Measurements from ENCODE around the gene GPBAR1. TPM values are rescaled to one million over a fixed set of nuclear protein-coding genes. Genes with fewer than 3 reads are reported as not detected.

The GPBAR1 gene
- polyA plus RNA-seq, 1 donor: 3.9 TPM

- H3K27ac ChIP-seq (ENCODE audit: low read length): peak overlapping the region; percentile 99
- peaks cover 54% of the 10 kb centered on the region for H3K4me1 ChIP-seq (ENCODE audit: control insufficient read depth, insufficient read depth, low read length)
- WGBS (ENCODE audit: insufficient coverage, low lambda C conversion rate): no CpG with 5 or more reads among the region's 7 CpGs
- H3K36me3 ChIP-seq (ENCODE audit: control insufficient read depth, insufficient read depth, low read length): no peaks in the 10 kb centered on the region
- peak; percentile 88 to 96 for DNase-seq
- no peaks in the 10 kb centered on the region for H3K27me3 ChIP-seq (ENCODE audit: control insufficient read depth, insufficient read depth, low read length)
- H3K9me3 ChIP-seq (ENCODE audit: control insufficient read depth, low read depth, low read length): no peaks in the 10 kb centered on the region
- H3K4me3 ChIP-seq (ENCODE audit: low read length): no peak overlapping the region
Measured at GRCh38 chr2:218295029-218295428, 34.2 kb downstream of the GPBAR1 start.

GRCh38 chr2:218296200-218296599, 35.4 kb downstream of the GPBAR1 start:
- peaks cover 45% of the 10 kb centered on the region for H3K4me1 ChIP-seq (ENCODE audit: control insufficient read depth, insufficient read depth, low read length)
- no peak for DNase-seq

GRCh38 chr2:218296847-218297246, 36.0 kb downstream of the GPBAR1 start:
- Histone ChIP-seq H3K4me3 (ENCODE audit: low read length) (no peak overlapping the region), H3K27ac (ENCODE audit: low read length) (no peak overlapping the region), H3K4me1 (ENCODE audit: control insufficient read depth, insufficient read depth, low read length) (peaks cover 43% of the 10 kb centered on the region), H3K9me3 (ENCODE audit: control insufficient read depth, low read depth, low read length) (no peaks in the 10 kb centered on the region), H3K27me3 (ENCODE audit: control insufficient read depth, insufficient read depth, low read length) (no peaks in the 10 kb centered on the region), H3K36me3 (ENCODE audit: control insufficient read depth, insufficient read depth, low read length) (no peaks in the 10 kb centered on the region)
- no CpG with 5 or more reads among the region's 7 CpGs for WGBS (ENCODE audit: insufficient coverage, low lambda C conversion rate)
- DNase-seq: no peak

More at GRCh38 chr2:218296200-218296599, 35.4 kb downstream of the GPBAR1 start:
- Histone ChIP-seq H3K36me3 (ENCODE audit: control insufficient read depth, insufficient read depth, low read length) (no peaks in the 10 kb centered on the region), H3K9me3 (ENCODE audit: control insufficient read depth, low read depth, low read length) (no peaks in the 10 kb centered on the region), H3K27ac (ENCODE audit: low read length) (peak overlapping the region; percentile 99), H3K4me3 (ENCODE audit: low read length) (no peak overlapping the region), H3K27me3 (ENCODE audit: control insufficient read depth, insufficient read depth, low read length) (no peaks in the 10 kb centered on the region)
- no CpG with 5 or more reads among the region's 1 CpG for WGBS (ENCODE audit: insufficient coverage, low lambda C conversion rate)

GRCh38 chr2:218298314-218298875, 37.6 kb downstream of the GPBAR1 start:
- no peaks in the 10 kb centered on the region for H3K9me3 ChIP-seq (ENCODE audit: control insufficient read depth, low read depth, low read length)
- H3K27me3 ChIP-seq (ENCODE audit: control insufficient read depth, insufficient read depth, low read length): no peaks in the 10 kb centered on the region
- no peak overlapping the region for H3K27ac ChIP-seq (ENCODE audit: low read length)
- 86% methylated on average over 1 of the region's 6 CpGs for whole genome bisulfite sequencing (ENCODE audit: insufficient coverage, low lambda C conversion rate)
- no peaks in the 10 kb centered on the region for H3K36me3 ChIP-seq (ENCODE audit: control insufficient read depth, insufficient read depth, low read length)
- H3K4me1 ChIP-seq (ENCODE audit: control insufficient read depth, insufficient read depth, low read length): peaks cover 36% of the 10 kb centered on the region
- DNase-seq: no peak
- H3K4me3 ChIP-seq (ENCODE audit: low read length): no peak overlapping the region

- peak in 1 of 2 donors; percentile 6 for DNase-seq
- Histone ChIP-seq H3K36me3 (ENCODE audit: control insufficient read depth, insufficient read depth, low read length) (no peaks in the 10 kb centered on the region), H3K27me3 (ENCODE audit: control insufficient read depth, insufficient read depth, low read length) (no peaks in the 10 kb centered on the region), H3K4me1 (ENCODE audit: control insufficient read depth, insufficient read depth, low read length) (peaks cover 19% of the 10 kb centered on the region), H3K4me3 (ENCODE audit: low read length) (no peak overlapping the region), H3K27ac (ENCODE audit: low read length) (no peak overlapping the region), H3K9me3 (ENCODE audit: control insufficient read depth, low read depth, low read length) (no peaks in the 10 kb centered on the region)
- WGBS (ENCODE audit: insufficient coverage, low lambda C conversion rate): 100% methylated on average over 1 of the region's 4 CpGs
Measured at GRCh38 chr2:218300141-218300540, 39.3 kb downstream of the GPBAR1 start.

- Histone ChIP-seq H3K36me3 (ENCODE audit: control insufficient read depth, insufficient read depth, low read length) (no peaks in the 10 kb centered on the region), H3K4me1 (ENCODE audit: control insufficient read depth, insufficient read depth, low read length) (peaks cover 13% of the 10 kb centered on the region), H3K27me3 (ENCODE audit: control insufficient read depth, insufficient read depth, low read length) (no peaks in the 10 kb centered on the region), H3K9me3 (ENCODE audit: control insufficient read depth, low read depth, low read length) (no peaks in the 10 kb centered on the region), H3K4me3 (ENCODE audit: low read length) (no peak overlapping the region), H3K27ac (ENCODE audit: low read length) (no peak overlapping the region)
- WGBS (ENCODE audit: insufficient coverage, low lambda C conversion rate): no CpG with 5 or more reads among the region's 9 CpGs
- peak; percentile 80 to 81 for DNase-seq
Measured at GRCh38 chr2:218301176-218301819, 40.5 kb downstream of the GPBAR1 start.

GRCh38 chr2:218305383-218305782, 44.6 kb downstream of the GPBAR1 start:
- H3K4me1 ChIP-seq (ENCODE audit: control insufficient read depth, insufficient read depth, low read length): peaks cover 26% of the 10 kb centered on the region
- no peaks in the 10 kb centered on the region for H3K36me3 ChIP-seq (ENCODE audit: control insufficient read depth, insufficient read depth, low read length)
- no peaks in the 10 kb centered on the region for H3K27me3 ChIP-seq (ENCODE audit: control insufficient read depth, insufficient read depth, low read length)
- no peaks in the 10 kb centered on the region for H3K9me3 ChIP-seq (ENCODE audit: control insufficient read depth, low read depth, low read length)
- DNase-seq: no peak
- no peak overlapping the region for H3K4me3 ChIP-seq (ENCODE audit: low read length)
- no peak overlapping the region for H3K27ac ChIP-seq (ENCODE audit: low read length)
- no CpG with 5 or more reads among the region's 5 CpGs for WGBS (ENCODE audit: insufficient coverage, low lambda C conversion rate)

- Histone ChIP-seq H3K27ac (ENCODE audit: low read length) (no peak overlapping the region), H3K36me3 (ENCODE audit: control insufficient read depth, insufficient read depth, low read length) (no peaks in the 10 kb centered on the region), H3K27me3 (ENCODE audit: control insufficient read depth, insufficient read depth, low read length) (no peaks in the 10 kb centered on the region), H3K4me3 (ENCODE audit: low read length) (no peak overlapping the region), H3K4me1 (ENCODE audit: control insufficient read depth, insufficient read depth, low read length) (peaks cover 32% of the 10 kb centered on the region), H3K9me3 (ENCODE audit: control insufficient read depth, low read depth, low read length) (no peaks in the 10 kb centered on the region)
- DNase-seq: peak in 1 of 2 donors; percentile 70
- WGBS (ENCODE audit: insufficient coverage, low lambda C conversion rate): no CpG with 5 or more reads among the region's 9 CpGs
Measured at GRCh38 chr2:218306184-218306920, 45.5 kb downstream of the GPBAR1 start.

- H3K4me1 ChIP-seq (ENCODE audit: control insufficient read depth, insufficient read depth, low read length): peaks cover 43% of the 10 kb centered on the region
- DNase-seq: no peak
- no peak overlapping the region for H3K4me3 ChIP-seq (ENCODE audit: low read length)
- no CpG with 5 or more reads among the region's 6 CpGs for whole genome bisulfite sequencing (ENCODE audit: insufficient coverage, low lambda C conversion rate)
- H3K9me3 ChIP-seq (ENCODE audit: control insufficient read depth, low read depth, low read length): no peaks in the 10 kb centered on the region
- H3K27me3 ChIP-seq (ENCODE audit: control insufficient read depth, insufficient read depth, low read length): no peaks in the 10 kb centered on the region
- H3K36me3 ChIP-seq (ENCODE audit: control insufficient read depth, insufficient read depth, low read length): no peaks in the 10 kb centered on the region
- H3K27ac ChIP-seq (ENCODE audit: low read length): no peak overlapping the region
Measured at GRCh38 chr2:218307415-218308090, 46.7 kb downstream of the GPBAR1 start.

- Histone ChIP-seq H3K4me3 (ENCODE audit: low read length) (peak overlapping the region; percentile 5), H3K27me3 (ENCODE audit: control insufficient read depth, insufficient read depth, low read length) (no peaks in the 10 kb centered on the region), H3K9me3 (ENCODE audit: control insufficient read depth, low read depth, low read length) (no peaks in the 10 kb centered on the region), H3K36me3 (ENCODE audit: control insufficient read depth, insufficient read depth, low read length) (no peaks in the 10 kb centered on the region), H3K4me1 (ENCODE audit: control insufficient read depth, insufficient read depth, low read length) (peaks cover 47% of the 10 kb centered on the region), H3K27ac (ENCODE audit: low read length) (peak overlapping the region; percentile 97)
- peak in 1 of 2 donors; percentile 78 for DNase-seq
- WGBS (ENCODE audit: insufficient coverage, low lambda C conversion rate): no CpG with 5 or more reads among the region's 11 CpGs
Measured at GRCh38 chr2:218310853-218311540, 50.2 kb downstream of the GPBAR1 start.
